NCI-H510A (cell line): ENCODE results near the gene RAE1.

Source experiments
- DNase-seq: peaks from one replicate; lab custom pipeline; 2025; lab: John Stamatoyannopoulos, UW

The RAE1 gene

GRCh38 chr20:57388953-57389694 lies 38.1 kb downstream of the RAE1 start:
- DNase-seq = peak; percentile 73

GRCh38 chr20:57389695-57390603 lies 38.9 kb downstream of the RAE1 start:
- no peak for DNase-seq

- peak; percentile 48 for DNase-seq
Measured at GRCh38 chr20:57390604-57391438, 39.8 kb downstream of the RAE1 start, which contains the start of gene RBM38. Gene RBM38 (plus strand): TSS chr20:57391396. CDS start chr20:57391582, 186 bp downstream.

- DNase-seq = peak; percentile 53
Measured at GRCh38 chr20:57391439-57392301, 40.6 kb downstream of the RAE1 start.

GRCh38 chr20:57392512-57393271 lies 41.6 kb downstream of the RAE1 start:
- DNase-seq = no peak

- peak; percentile 87 for DNase-seq
Measured at GRCh38 chr20:57393321-57394120, 42.5 kb downstream of the RAE1 start.

GRCh38 chr20:57394121-57395082 lies 43.3 kb downstream of the RAE1 start:
- no peak for DNase-seq

GRCh38 chr20:57395111-57395966 lies 44.3 kb downstream of the RAE1 start:
- no peak for DNase-seq

GRCh38 chr20:57396212-57396983 lies 45.3 kb downstream of the RAE1 start:
- no peak for DNase-seq

- DNase-seq = no peak
Measured at GRCh38 chr20:57396984-57397692, 46.1 kb downstream of the RAE1 start.

- DNase-seq = no peak
Measured at GRCh38 chr20:57397693-57398108, 46.6 kb downstream of the RAE1 start.

- peak; percentile 30 for DNase-seq
Measured at GRCh38 chr20:57398231-57398821, 47.3 kb downstream of the RAE1 start.

GRCh38 chr20:57398901-57399535 lies 48.0 kb downstream of the RAE1 start:
- DNase-seq = no peak

GRCh38 chr20:57399587-57400155 lies 48.6 kb downstream of the RAE1 start:
- no peak for DNase-seq
